HG03039 (cell line): ENCODE results near the gene TDRD3.
"Not testable (repeated sequence)": the region's sequence is repeated elsewhere in the genome, so short reads cannot be mapped to it uniquely, and the experiment has no call there.

ENCODE experiments used
- ATAC-seq: cut with Tn5 transposase; IDR thresholded peaks from one replicate; pipeline ENCODE4 v1.9.1; 2021; ENCODE audit warnings: mild to moderate bottlenecking, moderate library complexity; ENCODE audit not compliant: unreplicated experiment

Gene TDRD3

GRCh38 chr13:60396783-60397703 is at the start of gene TDRD3:
TSS of gene TDRD3 (plus strand) at chr13:60397220. CDS start at chr13:60397365, 145 bp downstream.
- ATAC-seq: peak; percentile 52

DNA sequence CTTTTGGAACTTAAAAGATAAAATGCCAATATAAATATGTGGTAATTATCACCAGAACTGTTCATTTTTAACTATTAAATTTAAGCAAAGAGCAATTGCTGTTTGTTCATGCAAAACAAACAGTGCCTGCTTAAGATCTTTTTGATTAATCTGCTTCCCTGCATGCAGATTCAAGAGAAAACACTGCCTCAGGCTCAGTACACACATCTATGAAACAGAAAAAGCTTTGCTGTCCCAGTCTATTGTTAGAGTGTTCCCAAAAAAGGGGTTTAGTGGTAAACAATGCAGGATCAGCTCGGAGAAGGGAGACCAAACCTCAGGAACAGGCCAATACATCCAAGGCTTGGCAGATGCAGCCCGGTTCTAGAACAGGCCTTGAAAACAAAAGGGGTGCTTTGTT is 49.3 kb upstream of the TDRD3 start:
- ATAC-seq: no peak

- no peak for ATAC-seq
Measured at GRCh38 chr13:60348097-60348496, 48.9 kb upstream of the TDRD3 start.

DNA sequence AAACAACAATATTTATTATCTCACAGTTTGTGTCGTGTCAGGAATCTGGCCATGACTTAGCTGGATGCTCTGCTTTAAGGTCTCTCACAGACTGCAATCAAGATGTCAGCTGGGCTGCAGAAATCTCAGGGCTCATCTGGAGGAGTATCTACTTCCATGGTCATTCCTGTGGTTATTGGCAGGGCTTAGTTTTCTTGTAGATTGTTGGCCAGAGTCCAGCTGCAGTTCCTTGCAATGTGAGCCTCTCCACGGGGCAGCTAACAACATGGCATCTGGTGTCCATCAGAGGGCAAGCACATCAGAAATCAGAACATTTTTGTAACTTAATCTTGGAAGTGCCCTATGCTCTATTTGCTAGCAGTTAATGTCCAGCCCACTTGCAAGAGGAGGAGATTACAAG is 45.7 kb upstream of the TDRD3 start:
- ATAC-seq: no peak

DNA sequence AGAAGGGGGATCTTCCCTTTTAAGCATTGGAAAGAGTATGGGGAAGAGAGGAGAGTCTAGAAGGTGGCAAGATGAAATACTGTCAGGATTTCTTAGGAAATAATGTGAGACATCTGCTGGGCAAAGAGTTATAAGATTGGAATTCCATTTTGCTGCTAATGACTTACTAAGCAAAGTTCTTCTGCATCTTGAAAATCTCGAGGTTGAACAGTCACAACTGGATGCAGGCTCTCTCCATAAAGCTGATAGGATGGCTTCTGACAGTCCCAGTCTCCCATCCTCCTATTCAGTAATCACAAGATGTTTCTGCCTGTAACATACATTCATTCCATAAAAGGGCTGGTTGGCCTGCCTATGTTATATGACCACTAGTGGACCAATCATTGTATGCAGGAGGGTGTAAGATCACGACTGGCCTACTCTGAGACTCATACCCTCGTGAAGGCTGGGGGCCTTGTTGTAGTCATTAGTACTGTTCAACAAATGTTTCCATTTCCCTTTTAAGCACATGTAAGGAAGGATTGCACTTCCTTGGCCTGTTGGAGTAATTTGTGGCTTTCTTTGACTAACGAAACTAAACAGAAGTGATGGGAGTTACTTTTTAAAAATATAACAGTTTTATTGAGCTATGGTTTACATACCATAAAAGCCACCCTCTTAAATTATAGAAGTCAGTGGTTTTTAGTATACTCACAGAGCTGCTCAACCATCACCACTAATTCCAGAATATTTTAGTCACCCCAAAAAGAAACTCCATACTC is 45.0 kb upstream of the TDRD3 start:
- no peak for ATAC-seq

GRCh38 chr13:60352644-60353043 is 44.4 kb upstream of the TDRD3 start:
- no peak for ATAC-seq

DNA sequence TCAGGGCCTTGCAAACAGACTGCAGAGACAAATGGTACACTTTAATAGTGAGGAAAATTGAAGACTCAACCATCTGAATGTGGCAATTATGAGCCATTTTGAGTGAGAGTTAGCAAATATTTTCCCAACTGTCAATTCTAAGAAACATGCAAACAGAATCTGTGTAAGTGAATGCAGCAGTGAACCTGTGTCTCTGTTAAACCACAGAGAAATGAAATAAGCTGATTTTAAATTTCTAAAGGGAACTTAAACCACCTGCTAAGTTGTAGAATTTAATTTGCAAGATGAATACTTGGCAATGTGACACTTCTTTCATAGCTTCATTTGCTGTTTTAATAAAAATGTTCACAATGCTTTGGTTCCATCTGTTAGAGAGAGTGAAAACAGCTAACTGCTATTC is 42.0 kb upstream of the TDRD3 start:
- ATAC-seq: no peak

DNA sequence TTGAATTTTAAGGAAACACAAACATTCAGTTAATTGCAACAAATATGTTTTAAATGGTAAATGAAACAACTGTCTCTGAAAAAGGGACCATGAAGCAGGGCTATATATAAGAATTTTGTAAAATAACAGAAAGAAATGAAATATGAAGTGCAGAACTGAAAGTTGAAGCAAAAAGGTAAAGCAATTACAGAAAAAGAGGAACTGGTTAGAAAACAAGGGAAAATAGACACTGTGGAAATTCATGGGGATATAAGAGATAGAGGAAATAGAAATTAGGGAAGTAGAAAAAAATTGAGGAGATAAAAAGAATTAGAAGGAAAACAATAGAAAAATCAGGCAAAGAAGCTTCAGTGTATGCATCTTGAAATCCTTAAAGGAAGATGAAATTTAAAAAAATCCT is 40.0 kb upstream of the TDRD3 start:
- no peak for ATAC-seq

- ATAC-seq: no peak
Measured at GRCh38 chr13:60358453-60358852, 38.6 kb upstream of the TDRD3 start.

- no peak for ATAC-seq
Measured at GRCh38 chr13:60363288-60363687, 33.7 kb upstream of the TDRD3 start.

- ATAC-seq: no peak
Measured at GRCh38 chr13:60369242-60369641, 27.8 kb upstream of the TDRD3 start.

DNA sequence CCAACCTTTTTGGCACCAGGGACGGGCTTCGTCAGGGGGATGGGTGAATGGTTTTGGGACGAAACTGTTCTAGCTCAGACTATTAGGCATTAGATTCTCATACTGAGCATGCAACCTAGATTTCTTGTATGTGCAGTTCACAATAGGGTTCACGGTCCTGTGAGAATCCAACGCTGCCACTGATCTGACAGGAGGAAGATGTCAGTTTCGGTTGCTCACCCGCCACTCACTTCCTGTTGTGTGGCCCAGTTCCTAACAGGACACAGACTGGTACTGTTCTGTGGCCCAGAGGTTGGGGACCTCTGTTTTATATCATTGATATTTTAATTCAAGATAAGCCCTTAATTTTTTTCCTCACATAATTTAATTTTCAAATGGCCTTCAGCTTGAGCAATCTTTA is 26.7 kb upstream of the TDRD3 start:
- no peak for ATAC-seq

- no peak for ATAC-seq
Measured at GRCh38 chr13:60372141-60372540, 24.9 kb upstream of the TDRD3 start.

DNA sequence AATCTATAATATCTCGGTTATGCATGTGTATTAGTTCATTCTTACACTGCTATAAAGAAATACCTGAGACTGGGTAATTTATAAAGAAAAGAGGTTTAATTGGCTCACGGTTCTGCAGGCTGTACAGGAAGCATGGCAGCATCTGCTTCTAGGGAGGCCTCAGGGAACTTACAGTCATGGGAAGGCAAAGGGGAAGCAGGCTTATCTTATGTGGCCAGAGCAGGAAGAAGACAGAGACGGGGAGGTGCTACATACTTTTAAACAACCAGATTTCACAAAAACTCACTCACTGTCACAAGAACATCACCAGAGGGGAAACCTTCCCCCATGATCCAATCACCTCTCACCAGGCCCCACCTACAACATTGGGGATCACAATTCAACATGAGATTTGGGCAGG is 17.7 kb upstream of the TDRD3 start:
- ATAC-seq: not testable (repeated sequence)

- no peak for ATAC-seq
Measured at GRCh38 chr13:60379837-60380565, 17.0 kb upstream of the TDRD3 start.

GRCh38 chr13:60384911-60385310 is 12.1 kb upstream of the TDRD3 start:
- ATAC-seq: no peak

GRCh38 chr13:60386250-60386649 is 10.8 kb upstream of the TDRD3 start:
- ATAC-seq: no peak

DNA sequence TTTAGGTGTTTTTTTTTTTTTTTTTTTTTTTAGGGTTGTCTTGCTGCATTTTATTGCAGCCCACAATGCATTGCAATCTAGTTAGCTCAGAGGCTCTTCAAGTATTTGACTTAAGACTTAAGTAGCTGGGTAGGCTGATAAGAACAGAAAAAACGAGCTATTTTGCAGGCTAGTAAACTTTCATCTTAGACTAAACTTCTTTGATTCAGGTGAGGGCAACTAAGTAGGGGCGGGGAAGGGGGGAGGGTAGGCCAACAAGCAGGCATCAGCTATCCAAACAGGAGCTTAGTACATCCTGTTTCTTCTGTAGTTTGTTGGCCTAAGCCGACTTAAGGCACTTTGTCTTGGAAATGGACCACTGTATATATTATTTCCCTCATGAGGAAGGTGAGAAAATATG is 4.9 kb upstream of the TDRD3 start:
- no peak for ATAC-seq

DNA sequence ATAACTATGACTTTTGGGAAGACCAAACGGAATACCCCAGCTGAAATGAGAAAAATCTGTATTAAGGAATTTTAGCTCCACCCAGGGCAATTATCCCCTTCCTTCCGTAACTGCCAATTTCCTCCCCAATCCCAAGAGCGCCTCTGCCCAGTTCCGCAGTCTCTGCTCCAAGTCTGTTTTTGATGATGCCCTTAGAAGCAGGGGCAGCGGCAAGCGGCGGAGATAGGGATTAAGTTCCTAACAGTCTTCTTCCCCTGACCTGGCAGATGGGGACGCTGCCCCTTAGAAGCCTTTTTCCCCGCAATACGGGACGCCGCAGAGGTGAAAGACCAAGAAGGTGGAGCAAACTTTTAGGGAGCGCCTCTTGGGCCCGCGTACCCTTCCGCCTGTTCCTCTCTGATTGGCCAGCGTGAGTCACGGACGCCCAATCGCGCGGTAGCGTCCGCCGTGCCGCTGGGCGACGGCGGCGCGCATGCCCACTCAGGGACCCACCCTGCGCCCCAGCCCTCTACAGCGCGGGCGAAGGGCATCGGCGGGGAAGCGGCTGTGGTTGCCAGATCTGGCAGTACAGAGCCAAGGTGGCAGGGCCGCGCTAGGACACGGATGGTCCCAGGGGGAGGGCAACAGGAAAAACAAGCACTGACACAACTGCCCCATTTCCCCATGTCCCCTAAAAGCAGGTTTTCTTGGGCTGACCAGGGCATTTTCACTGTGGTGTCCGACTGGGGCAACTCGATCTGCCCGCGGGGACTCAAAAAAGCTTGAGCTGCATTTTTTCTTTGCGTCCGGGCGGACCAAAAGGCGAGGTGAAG is 843 bp upstream of the TDRD3 start:
- ATAC-seq: peak; percentile 64

DNA sequence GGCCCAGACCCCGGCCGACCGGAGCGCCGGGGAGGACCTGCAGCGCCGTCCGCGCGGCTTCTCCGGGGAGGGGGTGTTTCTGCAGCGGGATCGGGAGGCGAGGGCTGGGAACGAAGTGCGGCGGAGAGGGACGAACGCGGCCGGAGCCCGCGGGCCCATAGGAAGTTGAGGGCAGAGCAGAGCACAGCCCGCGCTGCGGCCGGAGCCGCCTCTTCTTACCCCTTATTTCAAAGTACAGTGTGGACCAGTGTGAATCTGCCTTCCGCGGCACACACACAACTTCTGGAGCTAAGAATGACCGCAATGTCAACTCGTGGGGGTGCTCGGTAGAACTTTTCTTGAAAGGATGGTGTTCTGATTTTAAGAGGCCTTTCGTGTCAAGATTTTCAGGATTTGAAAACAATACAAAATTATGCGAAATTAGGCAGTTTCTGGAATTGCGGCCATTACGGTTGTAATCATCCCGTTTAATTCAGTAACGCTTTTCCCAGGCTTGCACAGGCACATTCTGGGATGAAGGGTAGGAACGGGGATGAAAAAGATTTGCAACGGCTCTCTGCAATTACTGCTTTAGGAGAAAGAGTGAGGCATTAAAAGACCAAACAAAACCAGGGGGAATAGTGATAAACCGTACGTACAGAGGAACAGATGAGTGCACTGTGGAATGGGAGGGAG is 821 bp downstream of the TDRD3 start:
- ATAC-seq: peak; percentile 30
